ENCODE results near the gene SLC8A3.

SLC8A3 gene

GRCh38 chr14:70118064-70118463 lies 70.7 kb downstream of the SLC8A3 start:
- TF ChIP-seq CTCF (IDR thresholded peaks at IDR 0.05; ENCODE audit: insufficient read depth, missing control alignments) = no peak
- DNase-seq (ENCODE audit: insufficient read length, low spot score) (no peak), FAIRE-seq (no peak)

GRCh38 chr14:70116278-70116677 lies 72.5 kb downstream of the SLC8A3 start:
- DNase-seq (ENCODE audit: insufficient read length, low spot score) = no peak
- FAIRE-seq = no peak
- no peak for TF ChIP-seq CTCF (IDR thresholded peaks at IDR 0.05; ENCODE audit: insufficient read depth, missing control alignments)

- FAIRE-seq (no peak), DNase-seq (ENCODE audit: insufficient read length, low spot score) (no peak)
- no peak for TF ChIP-seq CTCF (IDR thresholded peaks at IDR 0.05; ENCODE audit: insufficient read depth, missing control alignments)
These were observed 74.1 kb downstream of the SLC8A3 start for GRCh38 chr14:70114621-70115156.

- no peak for DNase-seq (ENCODE audit: insufficient read length, low spot score)
- no peak for FAIRE-seq
- no peak for TF ChIP-seq CTCF (IDR thresholded peaks at IDR 0.05; ENCODE audit: insufficient read depth, missing control alignments)
These were observed 75.5 kb downstream of the SLC8A3 start for GRCh38 chr14:70113211-70113610.

GRCh38 chr14:70108419-70108818 lies 80.3 kb downstream of the SLC8A3 start:
- no peak for TF ChIP-seq CTCF (IDR thresholded peaks at IDR 0.05; ENCODE audit: insufficient read depth, missing control alignments)
- DNase-seq (ENCODE audit: insufficient read length, low spot score) = no peak
- no peak for FAIRE-seq

GRCh38 chr14:70107309-70107708 lies 81.4 kb downstream of the SLC8A3 start:
- no peak for FAIRE-seq
- TF ChIP-seq CTCF (IDR thresholded peaks at IDR 0.05; ENCODE audit: insufficient read depth, missing control alignments) = no peak
- DNase-seq (ENCODE audit: insufficient read length, low spot score) = no peak

GRCh38 chr14:70100071-70100470 lies 88.7 kb downstream of the SLC8A3 start:
- FAIRE-seq = no peak
- TF ChIP-seq CTCF (IDR thresholded peaks at IDR 0.05; ENCODE audit: insufficient read depth, missing control alignments) = no peak
- no peak for DNase-seq (ENCODE audit: insufficient read length, low spot score)

All from D721Med (cell line).